Activated CD4-positive, CD25-positive, alpha-beta regulatory T cell (primary cell): ENCODE measurements around the gene TAX1BP3.
"Not testable (repeated sequence)": the region's sequence is repeated elsewhere in the genome, so short reads cannot be mapped to it uniquely, and the experiment has no call there.

Experiments
- DNase-seq, 4 experiments: peaks; one replicate each; lab custom pipeline; 2025; lab: John Stamatoyannopoulos, UW

Gene TAX1BP3

GRCh38 chr17:3668279-3669084 lies at the start of gene TAX1BP3, which contains the start of gene EMC6:
TAX1BP3 (minus strand) TSS chr17:3668578; CDS start chr17:3668526, 52 bp downstream.
EMC6 (plus strand) TSS chr17:3668812; CDS start chr17:3669147, 335 bp downstream.
- peak; percentile 95 to 98 (median 97) for DNase-seq

- DNase-seq, result no peak
Observed at GRCh38 chr17:3715296-3715695, 46.9 kb upstream of the TAX1BP3 start.

- no peak for DNase-seq
Observed at GRCh38 chr17:3712811-3713463, 44.6 kb upstream of the TAX1BP3 start.

GRCh38 chr17:3710951-3711383 lies 42.6 kb upstream of the TAX1BP3 start:
- DNase-seq, result peak in 3 of 4 experiments; percentile 31 to 32 (median 31)

- DNase-seq, result no peak
Observed at GRCh38 chr17:3708366-3708765, 40.0 kb upstream of the TAX1BP3 start.

GRCh38 chr17:3705718-3705984 lies 37.3 kb upstream of the TAX1BP3 start:
- not testable (repeated sequence) for DNase-seq

GRCh38 chr17:3704931-3705717 lies 36.7 kb upstream of the TAX1BP3 start:
- DNase-seq, result no peak

GRCh38 chr17:3702041-3702539 lies 33.7 kb upstream of the TAX1BP3 start:
- not testable (repeated sequence) for DNase-seq

- DNase-seq, result no peak
Observed at GRCh38 chr17:3699951-3700350, 31.6 kb upstream of the TAX1BP3 start.

GRCh38 chr17:3698139-3698538 lies 29.8 kb upstream of the TAX1BP3 start:
- no peak for DNase-seq

- no peak for DNase-seq
Observed at GRCh38 chr17:3697103-3697476, 28.7 kb upstream of the TAX1BP3 start.

- peak in 2 of 4 experiments; percentile 22 to 24 for DNase-seq
Observed at GRCh38 chr17:3695723-3696411, 27.5 kb upstream of the TAX1BP3 start, which contains the start of gene P2RX5. P2RX5 (minus strand) TSS chr17:3696155; CDS start chr17:3696005, 150 bp downstream.

- DNase-seq, result no peak
Observed at GRCh38 chr17:3695129-3695722, 26.8 kb upstream of the TAX1BP3 start.

GRCh38 chr17:3693829-3694231 lies 25.5 kb upstream of the TAX1BP3 start:
- DNase-seq, result no peak

- no peak for DNase-seq
Observed at GRCh38 chr17:3693141-3693540, 24.8 kb upstream of the TAX1BP3 start.

- no peak for DNase-seq
Observed at GRCh38 chr17:3692346-3692745, 24.0 kb upstream of the TAX1BP3 start.

GRCh38 chr17:3691617-3692067 lies 23.3 kb upstream of the TAX1BP3 start:
- no peak for DNase-seq

GRCh38 chr17:3690094-3690715 lies 21.8 kb upstream of the TAX1BP3 start:
- DNase-seq, result no peak

- no peak for DNase-seq
Observed at GRCh38 chr17:3689262-3690093, 21.1 kb upstream of the TAX1BP3 start.

- no peak for DNase-seq
Observed at GRCh38 chr17:3688852-3689261, 20.5 kb upstream of the TAX1BP3 start.
